Naive thymus-derived CD8-positive, alpha-beta T cell (primary cell): ENCODE measurements around the gene CNTNAP2. TPM values are rescaled to one million over a fixed set of nuclear protein-coding genes. Genes with fewer than 3 reads are reported as not detected.

Experiments
- ATAC-seq, 2 donors: fragments of 150-1000 bp; cut with Tn5 transposase in 1 of 2; sonication (Bioruptor Pico), chemical (Tn5 transposase) in 1 of 2; 1 replicate in 1 of 2; 2 replicates in 1 of 2; pipeline ENCODE4 v1.10.0; 2021; ENCODE audit warnings: mild to moderate bottlenecking in 2 of 2, moderate library complexity in 2 of 2
- POLR2A ChIA-PET: fragments of 350-600 bp; sonication (Branson Sonifier 250); formaldehyde crosslinking; loops from one replicate; lab custom pipeline; 2021; ENCODE audit warnings: antibody characterized with exemption; lab: Charles Lee
- DNase-seq, 10 donors: peaks; one replicate each; pipeline versions ENCODE4 v3.0.0 to v3.0.0-alpha.2; 2020 to 2022
- H3K27ac Mint-ChIP-seq, 10 donors: one replicate each; pipeline ENCODE4 v1.8.0; 2020 to 2022; ENCODE audit warnings: mild to moderate bottlenecking in 10 of 10, mixed read lengths in 10 of 10, moderate library complexity in 4 of 10, inconsistent platforms in 1 of 10
- H3K27me3 Mint-ChIP-seq, 5 donors: one replicate each; pipeline ENCODE4 v1.8.0; 2021 to 2022; ENCODE audit warnings: mixed read lengths in 5 of 5
- H3K36me3 Mint-ChIP-seq, 3 donors: one replicate each; pipeline ENCODE4 v1.8.0; 2020 to 2022; ENCODE audit warnings: mixed read lengths in 3 of 3, mild to moderate bottlenecking in 2 of 3, inconsistent platforms in 1 of 3
- H3K4me1 Mint-ChIP-seq, 4 donors: one replicate each; pipeline ENCODE4 v1.8.0; 2021 to 2022; ENCODE audit warnings: mixed read lengths in 4 of 4
- H3K4me3 Mint-ChIP-seq, 10 donors: one replicate each; pipeline ENCODE4 v1.8.0; 2020 to 2022; ENCODE audit warnings: mild to moderate bottlenecking in 10 of 10, mixed read lengths in 10 of 10, moderate library complexity in 6 of 10, inconsistent platforms in 1 of 10
- H3K9me3 Mint-ChIP-seq, 9 donors: one replicate each; pipeline ENCODE4 v1.8.0; 2020 to 2022; ENCODE audit warnings: mixed read lengths in 9 of 9, mild to moderate bottlenecking in 3 of 9, inconsistent platforms in 1 of 9, moderate library complexity in 1 of 9
- polyA plus RNA-seq, 3 donors: library from polyadenylated mRNA; unstranded; fragments of 300-500 nt; fragmentation: Illumina TruSeq; gene quantifications; one replicate each; pipeline ENCODE4 v1.2.3, GENCODE V29; 2021
- total RNA-seq, 8 experiments: library from RNA in 2 of 8; stranded (reverse) in 2 of 8; gene quantifications; one replicate each; pipeline ENCODE4 v1.2.3 and lab custom pipeline; 2021 to 2026

The CNTNAP2 gene
- total and polyA plus RNA-seq, 5 experiments from 2014 or later = 0.12 to 1.5 (median 0.71) TPM; not detected in 1

DNA sequence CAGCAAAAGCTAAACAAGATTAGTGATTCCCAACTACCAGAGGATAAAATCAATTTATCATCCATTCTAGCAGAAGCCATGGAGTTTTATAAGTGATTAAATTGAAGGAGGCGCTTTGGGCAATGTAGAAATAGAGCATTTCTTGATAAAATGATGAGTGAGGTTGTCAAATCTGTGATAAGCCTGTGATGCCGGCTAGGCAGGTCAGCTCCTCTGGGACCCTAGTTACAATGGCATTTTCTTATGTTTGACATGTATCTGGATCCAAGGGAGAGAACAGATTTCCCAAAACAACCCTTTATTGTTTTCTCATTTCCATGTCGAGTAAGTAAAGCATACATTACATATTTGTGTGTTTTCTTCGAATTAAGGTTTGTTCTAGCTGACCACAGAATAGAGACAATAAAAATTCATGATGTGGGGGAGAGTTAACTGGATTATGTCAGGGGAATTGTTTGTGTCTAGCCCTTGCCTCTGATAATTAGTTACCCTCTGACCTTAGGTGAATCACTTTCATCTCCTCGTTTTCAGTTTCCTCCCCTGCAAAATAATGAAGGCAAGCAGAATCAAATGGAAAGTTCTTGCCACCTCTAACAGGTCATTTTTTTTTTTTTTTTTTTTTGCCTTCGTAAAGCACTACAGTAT lies 378.5 kb downstream of the CNTNAP2 start:
- no peaks in the 10 kb centered on the region for H3K4me1 Mint-ChIP-seq
- H3K27ac Mint-ChIP-seq = no peak overlapping the region
- no peak overlapping the region for H3K4me3 Mint-ChIP-seq
- no peaks in the 10 kb centered on the region for H3K27me3 Mint-ChIP-seq
- H3K9me3 Mint-ChIP-seq = peaks cover 3 to 28% (median 17%) of the 10 kb centered on the region in 9 donors
- peaks cover 0 to 6% (median 0%) of the 10 kb centered on the region in 3 donors for H3K36me3 Mint-ChIP-seq
- no peak for ATAC-seq
- DNase-seq = no peak
- POLR2A ChIA-PET = no interaction called here

- ATAC-seq (no peak), DNase-seq (no peak)
- no peak overlapping the region for H3K27ac Mint-ChIP-seq
- no peak overlapping the region for H3K4me3 Mint-ChIP-seq
- H3K27me3 Mint-ChIP-seq = no peaks in the 10 kb centered on the region
- no peaks in the 10 kb centered on the region for H3K4me1 Mint-ChIP-seq
- H3K36me3 Mint-ChIP-seq = peaks cover 0 to 6% (median 0%) of the 10 kb centered on the region in 3 donors
- POLR2A ChIA-PET = no interaction called here
- H3K9me3 Mint-ChIP-seq = peaks cover 3 to 37% (median 16%) of the 10 kb centered on the region in 9 donors
These were observed 380.1 kb downstream of the CNTNAP2 start for GRCh38 chr7:146496657-146497056.

DNA sequence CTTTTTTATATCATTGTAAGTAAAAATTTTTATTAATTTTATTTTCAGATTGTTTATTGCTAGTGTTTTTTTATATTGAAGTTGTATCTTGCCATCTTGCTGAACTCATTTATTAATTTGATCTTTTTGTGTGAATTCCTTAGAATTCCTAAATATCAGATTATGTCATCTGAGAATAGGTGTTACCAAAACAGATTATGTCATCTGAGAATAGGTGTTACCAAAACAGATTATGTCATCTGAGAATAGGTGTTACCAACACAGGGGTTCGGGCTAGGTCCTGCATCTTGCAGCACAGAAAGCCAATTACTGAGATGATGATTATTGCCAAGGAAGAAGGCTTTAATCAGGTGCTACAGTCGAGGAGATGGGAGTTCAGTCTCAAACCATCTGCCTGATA lies 383.4 kb downstream of the CNTNAP2 start:
- no peak overlapping the region for H3K4me3 Mint-ChIP-seq
- H3K27me3 Mint-ChIP-seq = no peaks in the 10 kb centered on the region
- ATAC-seq (no peak), DNase-seq (no peak)
- POLR2A ChIA-PET = no interaction called here
- no peak overlapping the region for H3K27ac Mint-ChIP-seq
- peaks cover 0 to 49% (median 13%) of the 10 kb centered on the region in 9 donors for H3K9me3 Mint-ChIP-seq
- H3K4me1 Mint-ChIP-seq = no peaks in the 10 kb centered on the region
- peaks cover 0 to 6% (median 0%) of the 10 kb centered on the region in 3 donors for H3K36me3 Mint-ChIP-seq

- Mint-ChIP-seq H3K4me1 (no peaks in the 10 kb centered on the region), H3K4me3 (no peak overlapping the region), H3K36me3 (no peaks in the 10 kb centered on the region), H3K27me3 (no peaks in the 10 kb centered on the region), H3K9me3 (peaks cover 3 to 33% (median 12%) of the 10 kb centered on the region in 9 donors), H3K27ac (no peak overlapping the region)
- POLR2A ChIA-PET = no interaction called here
- DNase-seq (no peak), ATAC-seq (no peak)
These were observed 387.2 kb downstream of the CNTNAP2 start for GRCh38 chr7:146503844-146504243.

- ATAC-seq = no peak
- Mint-ChIP-seq H3K4me1 (no peaks in the 10 kb centered on the region), H3K9me3 (peaks cover 11 to 59% (median 37%) of the 10 kb centered on the region in 9 donors), H3K27me3 (no peaks in the 10 kb centered on the region), H3K27ac (no peak overlapping the region), H3K4me3 (no peak overlapping the region), H3K36me3 (peaks cover 0 to 7% (median 0%) of the 10 kb centered on the region in 3 donors)
- POLR2A ChIA-PET = no interaction called here
- peak in 2 of 10 donors; percentile 6 to 12 for DNase-seq
These were observed 393.6 kb downstream of the CNTNAP2 start for GRCh38 chr7:146510088-146510680.

- H3K4me3 Mint-ChIP-seq = no peak overlapping the region
- POLR2A ChIA-PET = no interaction called here
- H3K27me3 Mint-ChIP-seq = no peaks in the 10 kb centered on the region
- DNase-seq (no peak), ATAC-seq (no peak)
- peaks cover 0 to 2% (median 0%) of the 10 kb centered on the region in 4 donors for H3K4me1 Mint-ChIP-seq
- H3K9me3 Mint-ChIP-seq = peaks cover 10 to 58% (median 35%) of the 10 kb centered on the region in 9 donors
- no peak overlapping the region for H3K27ac Mint-ChIP-seq
- peaks cover 0 to 7% (median 0%) of the 10 kb centered on the region in 3 donors for H3K36me3 Mint-ChIP-seq
These were observed 397.7 kb downstream of the CNTNAP2 start for GRCh38 chr7:146514304-146514703.

DNA sequence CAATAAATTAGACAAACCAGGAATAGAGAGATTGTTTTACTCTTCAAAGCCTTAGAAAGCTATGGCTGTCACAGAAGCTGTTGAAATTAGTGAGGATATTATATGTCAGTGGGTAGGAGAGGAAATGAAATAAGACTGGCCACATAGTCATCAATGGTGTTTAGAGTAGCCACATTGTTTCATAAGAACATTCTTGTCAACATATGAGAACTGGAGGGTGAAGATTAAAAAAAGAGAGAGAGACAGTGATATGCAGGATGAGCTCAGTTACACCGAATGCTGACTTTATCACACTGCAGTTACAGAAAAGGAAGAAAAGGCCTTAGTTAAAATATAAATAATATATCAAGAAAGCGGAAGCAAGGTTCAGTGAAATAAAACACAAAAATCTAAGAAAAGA lies 412.0 kb downstream of the CNTNAP2 start:
- Mint-ChIP-seq H3K4me1 (no peaks in the 10 kb centered on the region), H3K27me3 (no peaks in the 10 kb centered on the region), H3K36me3 (no peaks in the 10 kb centered on the region), H3K9me3 (peaks cover 0 to 22% (median 4%) of the 10 kb centered on the region in 9 donors), H3K27ac (no peak overlapping the region), H3K4me3 (no peak overlapping the region)
- no peak for DNase-seq
- POLR2A ChIA-PET = no interaction called here
- no peak for ATAC-seq

- H3K4me3 Mint-ChIP-seq = no peak overlapping the region
- H3K9me3 Mint-ChIP-seq = peaks cover 0 to 24% (median 3%) of the 10 kb centered on the region in 9 donors
- ATAC-seq (no peak), DNase-seq (no peak)
- H3K27me3 Mint-ChIP-seq = no peaks in the 10 kb centered on the region
- POLR2A ChIA-PET = no interaction called here
- H3K27ac Mint-ChIP-seq = no peak overlapping the region
- no peaks in the 10 kb centered on the region for H3K36me3 Mint-ChIP-seq
- no peaks in the 10 kb centered on the region for H3K4me1 Mint-ChIP-seq
These were observed 423.2 kb downstream of the CNTNAP2 start for GRCh38 chr7:146539836-146540235.

DNA sequence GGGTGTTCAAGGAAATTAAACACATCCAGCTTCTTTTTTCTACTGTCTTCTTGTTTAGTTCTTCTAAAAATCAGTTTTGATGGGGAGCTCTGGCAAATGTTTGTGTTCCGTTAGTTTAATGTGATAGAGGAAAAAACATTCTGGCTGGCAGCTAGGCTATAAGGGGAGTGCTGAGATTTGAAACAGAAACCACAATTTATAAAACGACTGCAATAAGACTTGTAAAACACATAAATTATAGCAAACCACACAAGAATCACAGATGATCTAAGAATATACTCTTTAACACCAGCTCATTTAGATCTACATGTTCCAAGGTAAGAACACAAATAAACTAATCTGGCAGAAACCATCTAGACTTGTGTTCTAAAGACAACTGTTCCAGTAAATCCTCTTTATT lies 425.5 kb downstream of the CNTNAP2 start:
- peaks cover 0 to 32% (median 6%) of the 10 kb centered on the region in 9 donors for H3K9me3 Mint-ChIP-seq
- no peaks in the 10 kb centered on the region for H3K4me1 Mint-ChIP-seq
- no peak overlapping the region for H3K4me3 Mint-ChIP-seq
- H3K36me3 Mint-ChIP-seq = no peaks in the 10 kb centered on the region
- no peaks in the 10 kb centered on the region for H3K27me3 Mint-ChIP-seq
- no peak overlapping the region for H3K27ac Mint-ChIP-seq
- ATAC-seq = no peak
- DNase-seq = no peak
- POLR2A ChIA-PET = no interaction called here

GRCh38 chr7:146544748-146545147 lies 428.1 kb downstream of the CNTNAP2 start:
- Mint-ChIP-seq H3K9me3 (peaks cover 0 to 26% (median 8%) of the 10 kb centered on the region in 9 donors), H3K4me3 (no peak overlapping the region), H3K27ac (no peak overlapping the region), H3K4me1 (no peaks in the 10 kb centered on the region), H3K27me3 (no peaks in the 10 kb centered on the region), H3K36me3 (no peaks in the 10 kb centered on the region)
- ATAC-seq (no peak), DNase-seq (no peak)
- POLR2A ChIA-PET = no interaction called here

DNA sequence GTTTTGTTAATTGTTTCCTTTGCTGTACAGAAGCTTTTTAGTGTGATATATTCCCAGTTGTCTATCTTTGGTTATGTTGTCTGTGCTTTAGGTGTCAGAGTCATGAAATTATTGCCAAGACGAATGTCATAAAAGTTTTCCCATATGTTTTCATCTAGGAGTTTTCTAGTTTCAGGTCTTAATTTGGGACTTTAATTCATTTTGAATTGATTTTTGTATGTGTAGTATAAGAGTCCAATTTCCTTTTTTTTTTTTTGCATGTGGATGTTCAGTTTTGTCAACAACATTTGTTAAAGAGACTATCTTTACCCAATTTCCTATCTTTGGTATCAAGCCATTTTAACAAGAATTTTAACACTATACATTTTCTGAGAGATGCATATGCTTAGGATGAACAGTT lies 432.2 kb downstream of the CNTNAP2 start:
- ATAC-seq = no peak
- Mint-ChIP-seq H3K4me3 (no peak overlapping the region), H3K36me3 (peaks cover 0 to 4% (median 0%) of the 10 kb centered on the region in 3 donors), H3K27ac (no peak overlapping the region), H3K9me3 (peaks cover 4 to 42% (median 12%) of the 10 kb centered on the region in 9 donors), H3K4me1 (no peaks in the 10 kb centered on the region), H3K27me3 (peaks cover 0 to 1% (median 0%) of the 10 kb centered on the region in 5 donors)
- no peak for DNase-seq
- POLR2A ChIA-PET = no interaction called here

- DNase-seq = no peak
- Mint-ChIP-seq H3K27me3 (peaks cover 0 to 1% (median 0%) of the 10 kb centered on the region in 5 donors), H3K4me3 (no peak overlapping the region), H3K27ac (no peak overlapping the region), H3K36me3 (peaks cover 0 to 4% (median 0%) of the 10 kb centered on the region in 3 donors), H3K9me3 (peaks cover 0 to 28% (median 11%) of the 10 kb centered on the region in 9 donors), H3K4me1 (no peaks in the 10 kb centered on the region)
- POLR2A ChIA-PET = no interaction called here
- no peak for ATAC-seq
These were observed 438.0 kb downstream of the CNTNAP2 start for GRCh38 chr7:146554556-146554955.

GRCh38 chr7:146557971-146558469 lies 441.4 kb downstream of the CNTNAP2 start:
- H3K36me3 Mint-ChIP-seq = no peaks in the 10 kb centered on the region
- no peaks in the 10 kb centered on the region for H3K27me3 Mint-ChIP-seq
- no peak overlapping the region for H3K27ac Mint-ChIP-seq
- peaks cover 0 to 11% (median 2%) of the 10 kb centered on the region in 9 donors for H3K9me3 Mint-ChIP-seq
- H3K4me3 Mint-ChIP-seq = no peak overlapping the region
- no peaks in the 10 kb centered on the region for H3K4me1 Mint-ChIP-seq
- ATAC-seq = no peak
- DNase-seq = no peak
- POLR2A ChIA-PET = no interaction called here
